ENCODE measurements around the gene COBL.

Gene COBL

DNA sequence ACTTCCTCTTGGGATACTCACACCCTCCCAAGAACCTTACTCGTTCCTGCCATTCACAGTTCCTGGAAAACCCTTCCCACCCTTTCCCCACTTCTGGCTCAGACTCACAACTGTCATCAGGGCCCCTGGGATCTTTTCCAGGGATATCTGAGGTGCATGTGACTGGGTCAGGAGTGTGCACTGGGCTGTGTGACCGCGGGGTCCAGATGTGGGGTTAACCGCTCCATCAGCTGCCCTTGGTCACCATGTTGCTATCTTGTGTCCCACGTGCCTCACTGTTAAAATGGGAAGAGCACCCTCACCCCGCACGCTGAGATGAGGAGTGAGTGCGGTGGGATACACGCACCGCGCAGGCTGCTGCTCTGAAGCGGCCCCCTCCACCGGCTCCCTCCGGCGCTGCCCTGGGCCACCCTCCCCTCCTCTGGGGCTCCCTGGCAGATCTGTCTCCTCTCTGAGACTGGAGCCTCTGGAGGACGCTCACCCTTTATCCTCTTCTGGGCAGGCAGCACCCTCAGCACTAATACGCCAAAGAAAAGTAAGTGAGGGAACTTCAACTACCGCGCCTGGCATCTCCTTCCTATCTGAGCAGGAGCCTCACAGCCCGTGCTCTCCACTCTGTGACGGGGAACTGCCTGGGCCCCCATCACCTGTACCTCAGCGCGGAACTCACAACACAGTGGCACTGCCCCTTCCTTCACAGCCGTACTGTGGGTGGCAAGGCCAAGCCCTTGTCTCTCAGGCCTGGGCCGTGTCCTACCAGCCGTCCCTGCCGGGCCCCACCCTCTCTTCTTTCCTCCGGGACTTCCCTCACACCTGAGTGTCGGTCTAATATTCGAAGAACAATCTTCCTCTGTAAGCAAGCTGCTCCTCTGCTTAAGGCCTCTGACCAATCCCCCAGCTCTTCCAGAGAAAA is 15.6 kb downstream of the COBL start:
- peaks cover 8% of the 10 kb centered on the region for H3K4me1 ChIP-seq (ENCODE audit: insufficient read depth, poor library complexity, severe bottlenecking)
- no peak overlapping the region for H3K4me3 ChIP-seq (ENCODE audit: severe bottlenecking)
- TF ChIP-seq, protein P1, sequence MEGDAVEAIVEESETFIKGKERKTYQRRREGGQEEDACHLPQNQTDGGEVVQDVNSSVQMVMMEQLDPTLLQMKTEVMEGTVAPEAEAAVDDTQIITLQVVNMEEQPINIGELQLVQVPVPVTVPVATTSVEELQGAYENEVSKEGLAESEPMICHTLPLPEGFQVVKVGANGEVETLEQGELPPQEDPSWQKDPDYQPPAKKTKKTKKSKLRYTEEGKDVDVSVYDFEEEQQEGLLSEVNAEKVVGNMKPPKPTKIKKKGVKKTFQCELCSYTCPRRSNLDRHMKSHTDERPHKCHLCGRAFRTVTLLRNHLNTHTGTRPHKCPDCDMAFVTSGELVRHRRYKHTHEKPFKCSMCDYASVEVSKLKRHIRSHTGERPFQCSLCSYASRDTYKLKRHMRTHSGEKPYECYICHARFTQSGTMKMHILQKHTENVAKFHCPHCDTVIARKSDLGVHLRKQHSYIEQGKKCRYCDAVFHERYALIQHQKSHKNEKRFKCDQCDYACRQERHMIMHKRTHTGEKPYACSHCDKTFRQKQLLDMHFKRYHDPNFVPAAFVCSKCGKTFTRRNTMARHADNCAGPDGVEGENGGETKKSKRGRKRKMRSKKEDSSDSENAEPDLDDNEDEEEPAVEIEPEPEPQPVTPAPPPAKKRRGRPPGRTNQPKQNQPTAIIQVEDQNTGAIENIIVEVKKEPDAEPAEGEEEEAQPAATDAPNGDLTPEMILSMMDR (IDR thresholded peaks at IDR 0.05; ENCODE audit: poor library complexity, severe bottlenecking), result no peak
- no peak for ATAC-seq (ENCODE audit: low read depth)
- no peaks in the 10 kb centered on the region for H3K27me3 ChIP-seq (ENCODE audit: insufficient read depth, poor library complexity, severe bottlenecking)
- no peak for DNase-seq (ENCODE audit: low spot score)
- no peaks in the 10 kb centered on the region for H3K9me3 ChIP-seq (ENCODE audit: severe bottlenecking)
- no peak overlapping the region for H3K27ac ChIP-seq (ENCODE audit: poor library complexity, severe bottlenecking)
- no peaks in the 10 kb centered on the region for H3K36me3 ChIP-seq (ENCODE audit: low read depth)

DNA sequence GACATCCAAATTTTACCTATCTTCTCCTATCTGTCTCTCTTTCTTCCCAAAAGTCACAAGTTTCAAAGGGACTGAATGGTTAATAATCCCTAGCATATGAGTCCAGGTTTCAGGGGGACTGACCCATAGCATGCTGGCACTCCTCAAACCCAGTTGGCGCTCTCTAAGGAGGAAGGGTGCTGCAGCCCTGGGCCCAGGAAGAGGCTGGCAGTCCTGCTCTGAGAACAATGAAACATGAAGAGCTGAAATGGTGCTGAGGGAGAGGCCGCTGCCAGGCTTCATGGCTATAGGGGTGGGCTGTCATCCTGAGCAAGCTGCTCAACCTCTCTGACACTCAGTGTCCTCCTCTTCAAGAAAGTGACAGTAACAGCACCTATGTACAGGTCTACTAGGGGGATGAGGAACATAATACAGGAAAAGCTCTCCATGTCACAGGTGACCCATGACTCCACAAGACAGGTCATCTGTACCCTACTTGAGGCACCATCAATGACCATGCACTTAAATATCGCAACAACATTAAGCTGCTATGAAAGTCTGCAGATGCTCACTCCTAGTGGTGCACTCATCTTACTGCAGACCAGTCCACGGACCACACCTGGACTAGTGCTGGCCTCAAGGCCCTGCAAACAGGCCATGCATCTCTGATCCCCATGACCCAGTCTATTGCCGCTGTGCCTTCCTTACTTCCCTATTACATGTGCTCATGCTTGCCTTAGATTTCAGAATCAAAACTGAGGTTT is 17.0 kb downstream of the COBL start:
- Histone ChIP-seq H3K27ac (ENCODE audit: poor library complexity, severe bottlenecking) (no peak overlapping the region), H3K27me3 (ENCODE audit: insufficient read depth, poor library complexity, severe bottlenecking) (no peaks in the 10 kb centered on the region), H3K4me3 (ENCODE audit: severe bottlenecking) (no peak overlapping the region), H3K4me1 (ENCODE audit: insufficient read depth, poor library complexity, severe bottlenecking) (peaks cover 13% of the 10 kb centered on the region), H3K36me3 (ENCODE audit: low read depth) (no peaks in the 10 kb centered on the region), H3K9me3 (ENCODE audit: severe bottlenecking) (no peaks in the 10 kb centered on the region)
- no peak for DNase-seq (ENCODE audit: low spot score)
- TF ChIP-seq, protein P1 (IDR thresholded peaks at IDR 0.05; ENCODE audit: poor library complexity, severe bottlenecking), result no peak
- no peak; the same call in 2 of the 3 replicates for ATAC-seq (ENCODE audit: low read depth)

DNA sequence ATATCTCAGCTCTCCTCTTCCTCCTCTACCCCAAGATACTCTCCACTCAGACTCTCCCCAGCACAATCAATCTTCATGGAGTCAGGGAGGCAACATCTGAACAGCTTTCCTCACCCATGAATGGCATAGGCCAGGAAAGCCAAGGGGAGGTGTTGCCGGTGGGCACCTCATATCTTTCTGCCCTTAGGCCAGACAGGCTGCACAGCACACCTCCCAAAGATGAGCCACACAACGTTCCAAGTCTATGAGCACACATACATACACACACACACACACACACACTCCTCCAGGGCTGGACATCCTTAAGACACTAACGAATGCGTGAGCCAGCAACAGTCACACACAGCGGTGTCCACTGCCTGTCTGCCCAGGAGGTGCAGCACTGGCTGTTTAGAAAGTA is 17.7 kb downstream of the COBL start:
- TF ChIP-seq, protein P1 (IDR thresholded peaks at IDR 0.05; ENCODE audit: poor library complexity, severe bottlenecking), result no peak
- DNase-seq (ENCODE audit: low spot score) (no peak), ATAC-seq (ENCODE audit: low read depth) (no peak)
- no peak overlapping the region for H3K27ac ChIP-seq (ENCODE audit: poor library complexity, severe bottlenecking)
- no peak overlapping the region for H3K4me3 ChIP-seq (ENCODE audit: severe bottlenecking)
- H3K27me3 ChIP-seq (ENCODE audit: insufficient read depth, poor library complexity, severe bottlenecking), result no peaks in the 10 kb centered on the region
- H3K36me3 ChIP-seq (ENCODE audit: low read depth), result no peaks in the 10 kb centered on the region
- H3K4me1 ChIP-seq (ENCODE audit: insufficient read depth, poor library complexity, severe bottlenecking), result peaks cover 13% of the 10 kb centered on the region
- no peaks in the 10 kb centered on the region for H3K9me3 ChIP-seq (ENCODE audit: severe bottlenecking)

DNA sequence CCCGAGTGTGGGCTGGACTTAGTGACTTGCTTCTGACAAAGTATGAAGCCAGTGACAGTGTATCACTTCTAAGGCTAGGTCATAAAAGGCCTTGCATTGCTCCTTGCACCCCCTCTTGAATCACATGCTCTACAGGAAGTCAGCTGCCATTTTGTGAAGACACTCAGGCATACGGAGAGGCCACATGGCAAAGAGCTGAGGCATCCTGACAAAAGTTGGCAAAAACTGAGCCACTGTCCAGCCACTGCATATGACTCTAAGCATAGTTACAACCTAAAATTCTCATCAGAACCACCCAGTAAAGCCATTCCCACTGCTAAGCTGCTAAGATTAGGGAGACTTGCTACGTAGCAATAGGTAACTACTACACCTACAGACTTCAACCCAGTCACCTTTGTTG is 18.6 kb downstream of the COBL start:
- ATAC-seq (ENCODE audit: low read depth), result no peak
- H3K36me3 ChIP-seq (ENCODE audit: low read depth), result no peaks in the 10 kb centered on the region
- no peaks in the 10 kb centered on the region for H3K9me3 ChIP-seq (ENCODE audit: severe bottlenecking)
- no peak for DNase-seq (ENCODE audit: low spot score)
- H3K27me3 ChIP-seq (ENCODE audit: insufficient read depth, poor library complexity, severe bottlenecking), result no peaks in the 10 kb centered on the region
- no peak overlapping the region for H3K4me3 ChIP-seq (ENCODE audit: severe bottlenecking)
- H3K4me1 ChIP-seq (ENCODE audit: insufficient read depth, poor library complexity, severe bottlenecking), result peaks cover 6% of the 10 kb centered on the region
- H3K27ac ChIP-seq (ENCODE audit: poor library complexity, severe bottlenecking), result no peak overlapping the region
- TF ChIP-seq, protein P1 (IDR thresholded peaks at IDR 0.05; ENCODE audit: poor library complexity, severe bottlenecking), result no peak
